HepG2 (cell line): Measurements from ENCODE around the gene ULK3. TPM values are rescaled to one million over a fixed set of nuclear protein-coding genes. Genes with fewer than 3 reads are reported as not detected.

Experiments used
- CBFB ChIP-seq: sonication (generic); formaldehyde crosslinking; IDR thresholded peaks from 2 replicates; pipeline ENCODE4 v1.4.0; 2020; ENCODE audit warnings: missing genetic modification reagents
- DRAP1 ChIP-seq: IDR thresholded peaks from 2 replicates; pipeline ENCODE4 v1.6.1; 2016; ENCODE audit warnings: missing genetic modification reagents, missing compliant biosample characterization
- EEA1 ChIP-seq: sonication (generic); formaldehyde crosslinking; IDR thresholded peaks from 2 replicates; pipeline ENCODE4 v1.5.1; 2020; ENCODE audit warnings: mild to moderate bottlenecking, missing genetic modification reagents, borderline replicate concordance
- IRF9 ChIP-seq: sonication (generic); formaldehyde crosslinking; IDR thresholded peaks from 2 replicates; pipeline ENCODE4 v1.8.0; 2022; ENCODE audit warnings: missing genetic modification reagents, mild to moderate bottlenecking, borderline replicate concordance
- ISX ChIP-seq: sonication (generic); formaldehyde crosslinking; conservative IDR thresholded peaks from 2 replicates; pipeline ENCODE4 v1.5.0; 2020; ENCODE audit warnings: missing genetic modification reagents
- KLF13 ChIP-seq: sonication (generic); formaldehyde crosslinking; IDR thresholded peaks from 2 replicates; pipeline ENCODE4 v1.4.0; 2020; ENCODE audit warnings: mild to moderate bottlenecking, missing genetic modification reagents
- RAD21 ChIP-seq: fragments of 450-650 bp; formaldehyde crosslinking; IDR thresholded peaks from 2 replicates; pipeline ENCODE4 v1.5.0; 2020; ENCODE audit warnings: mild to moderate bottlenecking
- SNAI1 ChIP-seq: sonication (generic); formaldehyde crosslinking; IDR thresholded peaks from 2 replicates; pipeline ENCODE4 v1.5.0; 2020; ENCODE audit warnings: mild to moderate bottlenecking, missing genetic modification reagents, borderline replicate concordance
- SNAPC4 ChIP-seq: sonication (generic); formaldehyde crosslinking; IDR thresholded peaks from 2 replicates; pipeline ENCODE4 v1.4.0; 2020; ENCODE audit warnings: mild to moderate bottlenecking, missing genetic modification reagents
- SOX5 ChIP-seq: IDR thresholded peaks from 2 replicates; pipeline ENCODE4 v1.6.1; 2016; ENCODE audit warnings: borderline replicate concordance
- SP5 ChIP-seq: IDR thresholded peaks from 2 replicates; pipeline ENCODE4 v1.6.1; 2016; ENCODE audit warnings: low read depth, borderline replicate concordance
- TFDP1 ChIP-seq: IDR thresholded peaks from 2 replicates; pipeline ENCODE4 v1.6.1; 2016; ENCODE audit warnings: missing compliant biosample characterization, missing genetic modification reagents, borderline replicate concordance
- THAP11 ChIP-seq: IDR thresholded peaks from 2 replicates; pipeline ENCODE4 v1.6.1; 2016; ENCODE audit warnings: missing biosample characterization, missing genetic modification reagents
- ZBTB2 ChIP-seq: sonication (generic); formaldehyde crosslinking; IDR thresholded peaks from 2 replicates; pipeline ENCODE4 v1.8.0; 2022; ENCODE audit warnings: low read depth, missing genetic modification reagents
- ZEB1 ChIP-seq: IDR thresholded peaks from 2 replicates; pipeline ENCODE4 v1.6.1; 2012; ENCODE audit warnings: mild to moderate bottlenecking, low read depth, inconsistent platforms; ENCODE audit not compliant: insufficient replicate concordance
- ZNF263 ChIP-seq: sonication (generic); formaldehyde crosslinking; IDR thresholded peaks from 2 replicates; pipeline ENCODE4 v1.4.0; 2020; ENCODE audit warnings: missing genetic modification reagents
- ZNF3 ChIP-seq: IDR thresholded peaks from 2 replicates; pipeline ENCODE4 v1.7.0; 2017; ENCODE audit warnings: inconsistent platforms
- ZNF512 ChIP-seq: sonication (generic); formaldehyde crosslinking; IDR thresholded peaks from 2 replicates; pipeline ENCODE4 v1.4.0; 2020; ENCODE audit warnings: mild to moderate bottlenecking, missing genetic modification reagents
- ZNF562 ChIP-seq: sonication (generic); formaldehyde crosslinking; IDR thresholded peaks from 2 replicates; pipeline ENCODE4 v1.8.0; 2022; ENCODE audit warnings: missing genetic modification reagents, borderline replicate concordance
- ZNF567 ChIP-seq: sonication (generic); formaldehyde crosslinking; IDR thresholded peaks from 2 replicates; pipeline ENCODE4 v1.8.1; 2023; ENCODE audit warnings: mild to moderate bottlenecking, missing genetic modification reagents, borderline replicate concordance
- ZSCAN9 ChIP-seq: IDR thresholded peaks from 2 replicates; pipeline ENCODE4 v1.6.1; 2016; ENCODE audit warnings: borderline replicate concordance
- polyA plus RNA-seq, 8 experiments: library from polyadenylated mRNA; depleted of rRNA in 3 of 8; stranded (reverse) in 7 of 8; unstranded in 1 of 8; fragments of >200 nt; fragmentation: Illumina TruSeq in 4 of 8; extraction: Trizol in 4 of 8; gene quantifications; 2 replicates each; pipeline versions ENCODE4 v1.2.1 to v1.2.3, GENCODE V29; 2011 to 2016; ENCODE audit warnings: low read depth in 4 of 8, missing spikeins in 1 of 8, mixed read lengths in 1 of 8; ENCODE audit not compliant: insufficient read depth in 1 of 8
- total RNA-seq, 5 experiments: library from RNA; depleted of rRNA; stranded (reverse); fragments of >200 nt; fragmentation: Illumina TruSeq; extraction: Trizol; gene quantifications; 2 replicates each; pipeline ENCODE4 v1.2.3, GENCODE V29; 2016; ENCODE audit warnings: low read depth in 1 of 5

Gene ULK3
- total and polyA plus RNA-seq, 2 of the 13 experiments (the other 11 are each of a cell fraction or from before 2014, with no cell fraction given): 15.2 to 23.7 TPM

GRCh38 chr15:74872702-74873035, 29.7 kb upstream of the ULK3 start (continued):
- TF ChIP-seq IRF9: peak; percentile 18; the same call in 1 of the 2 replicates
- peak; percentile 66 for TF ChIP-seq DRAP1 (CRISPR knock-in tag)
- TF ChIP-seq ZNF263 (CRISPR knock-in tag): no peak
- 0 out of 2 replicates have a peak, but pooled peaks have one; percentile 47 for TF ChIP-seq SNAI1 (CRISPR knock-in tag)
- no peak for TF ChIP-seq ZNF562 (CRISPR knock-in tag)
- TF ChIP-seq RAD21: no peak
- 0 out of 2 replicates have a peak, but pooled peaks have one; percentile 5 for TF ChIP-seq SP5
- TF ChIP-seq ZNF3 (CRISPR knock-in tag): no peak
- no peak for TF ChIP-seq ISX (CRISPR knock-in tag)
- no peak for TF ChIP-seq ZSCAN9 (CRISPR knock-in tag)
- TF ChIP-seq THAP11: no peak
- no peak for TF ChIP-seq ZNF512
- TF ChIP-seq TFDP1 (CRISPR knock-in tag): no peak
- no peak for TF ChIP-seq KLF13 (CRISPR knock-in tag)
- TF ChIP-seq ZBTB2: no peak
- peak; percentile 52; the same call in 1 of the 2 replicates for TF ChIP-seq EEA1 (CRISPR knock-in tag)
- no peak for TF ChIP-seq ZNF567
- 0 out of 2 replicates have a peak, but pooled peaks have one; percentile 15 for TF ChIP-seq SOX5 (CRISPR knock-in tag)
- 0 out of 2 replicates have a peak, but pooled peaks have one; percentile 29 for TF ChIP-seq SNAPC4
- no peak for TF ChIP-seq ZEB1
- TF ChIP-seq CBFB (CRISPR knock-in tag): no peak
